GM12874 (cell line): Measurements from ENCODE around the gene NUAK1.

ENCODE experiments used
- CTCF ChIP-seq: IDR thresholded peaks from 2 replicates; pipeline ENCODE4 v1.5.1; 2011; ENCODE audit warnings: low read depth, mild to moderate bottlenecking, control low read depth, low read length, moderate library complexity; ENCODE audit not compliant: insufficient read depth

Gene NUAK1

GRCh38 chr12:106067606-106068205, 71.0 kb downstream of the NUAK1 start:
- TF ChIP-seq CTCF: no peak

- no peak for TF ChIP-seq CTCF
Observed at GRCh38 chr12:106066726-106067325, 71.9 kb downstream of the NUAK1 start.

GRCh38 chr12:106066051-106066705, 72.6 kb downstream of the NUAK1 start:
- no peak for TF ChIP-seq CTCF

DNA sequence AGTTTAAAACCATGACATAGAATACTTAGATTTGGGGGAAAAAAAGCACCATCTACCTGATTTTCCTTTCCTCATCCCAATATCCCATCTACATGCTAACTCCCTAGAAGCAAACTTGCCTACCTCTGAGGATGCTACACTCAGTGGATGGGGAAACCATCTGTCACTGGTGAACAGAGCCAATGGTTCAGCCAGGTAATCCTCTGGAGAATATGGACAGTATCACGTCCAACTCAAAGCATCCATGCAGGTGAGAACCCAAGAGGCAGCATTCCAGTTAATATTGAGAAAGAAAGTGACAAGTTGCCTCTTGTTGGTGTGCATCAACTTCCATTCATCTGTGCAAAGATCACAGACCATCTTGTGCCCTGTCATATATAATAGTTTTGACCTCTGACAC, 73.2 kb downstream of the NUAK1 start:
- TF ChIP-seq CTCF: no peak

GRCh38 chr12:106064721-106065021, 74.1 kb downstream of the NUAK1 start:
- no peak for TF ChIP-seq CTCF

DNA sequence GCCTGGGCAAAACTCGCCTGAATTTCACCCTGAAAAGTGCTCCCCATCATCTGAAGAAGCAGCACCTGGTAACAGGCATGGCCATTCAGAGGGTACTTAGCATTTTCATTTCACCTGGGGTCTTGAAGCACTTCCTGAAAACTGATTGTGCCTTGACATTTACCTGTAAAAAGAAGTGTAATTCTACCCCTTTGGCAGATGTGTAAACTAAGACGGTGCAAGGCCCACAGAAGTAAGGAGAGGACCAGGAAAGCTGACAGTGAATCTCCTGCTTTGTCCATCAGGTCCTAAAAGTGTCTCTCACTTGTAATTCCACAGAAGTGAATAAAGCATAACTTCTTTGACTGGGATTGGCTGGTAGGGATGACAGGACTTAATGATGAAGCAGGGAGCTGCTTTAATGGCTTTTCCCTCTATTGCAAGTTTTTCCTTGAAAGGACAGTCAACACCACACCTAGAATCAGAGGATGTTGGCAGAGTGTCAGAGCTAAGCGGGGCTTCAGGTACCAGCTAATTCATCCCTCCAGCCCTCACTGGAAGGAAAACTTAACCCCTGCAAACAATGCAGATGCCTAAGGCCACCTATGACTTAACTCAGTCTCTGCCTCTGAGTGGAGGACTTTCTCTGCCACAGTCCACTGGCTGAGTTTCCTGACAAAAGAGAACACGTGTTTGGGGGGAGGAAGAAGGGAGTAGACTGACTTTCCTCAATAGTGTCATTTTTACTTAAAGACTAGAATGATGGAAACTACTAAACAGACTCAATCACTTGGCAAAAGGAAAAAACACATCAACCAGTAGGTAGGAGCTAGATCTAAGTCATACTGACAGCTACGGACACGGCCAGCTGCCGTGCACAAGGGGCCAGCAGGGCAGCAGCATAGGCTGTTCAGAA, 74.7 kb downstream of the NUAK1 start:
- TF ChIP-seq CTCF: no peak

DNA sequence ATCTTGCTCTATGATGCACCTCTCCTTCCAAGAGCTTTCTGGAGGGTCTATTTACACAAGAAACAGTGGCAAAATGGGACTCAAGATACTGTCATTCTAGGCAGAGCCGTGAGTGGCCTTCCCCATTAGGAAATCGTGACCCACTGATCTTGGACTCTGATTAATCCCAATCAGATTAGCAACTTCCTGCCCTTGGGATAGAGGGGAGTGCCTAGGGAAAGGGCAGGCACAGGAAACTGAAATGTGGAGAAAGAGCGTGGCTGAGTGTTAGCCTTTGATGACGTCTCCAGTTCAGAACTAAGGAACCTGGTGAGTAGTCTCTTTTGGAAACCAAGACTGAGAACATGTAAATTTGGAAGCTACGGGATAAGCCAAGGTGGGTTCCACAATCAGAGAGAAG, 76.1 kb downstream of the NUAK1 start:
- no peak for TF ChIP-seq CTCF
